GM23338 (cell line): ENCODE data around the gene RUNX1. TPM values are rescaled to one million over a fixed set of nuclear protein-coding genes. Genes with fewer than 3 reads are reported as not detected.

ENCODE experiments used
- ATAC-seq: fragments of 200-7000 bp; cut with Tn5 transposase; 3 replicates; pipeline ENCODE4 v1.9.1; 2020
- DNase-seq: peaks from one replicate; pipeline ENCODE4 v3.0.0-alpha.2; 2015; ENCODE audit warnings: low spot score
- H2AFZ ChIP-seq: fragments of 200-600 bp; sonication (generic); 2 replicates; pipeline ENCODE4 v1.8.0; 2016; ENCODE audit warnings: antibody characterized with exemption, mild to moderate bottlenecking, moderate library complexity
- H3F3A ChIP-seq: fragments of 200-600 bp; sonication (generic); replicated peaks from 2 replicates; pipeline ENCODE4 v1.8.0; 2017; ENCODE audit warnings: antibody characterized with exemption, mixed run types, low read depth
- H3K27ac ChIP-seq: fragments of 200-600 bp; sonication (generic); 2 replicates; pipeline ENCODE4 v1.6.1; 2016; ENCODE audit warnings: low read depth
- H3K27me3 ChIP-seq: fragments of 200-600 bp; sonication (generic); 2 replicates; pipeline ENCODE4 v1.8.0; 2016; ENCODE audit warnings: mild to moderate bottlenecking, mixed run types, moderate library complexity; ENCODE audit not compliant: insufficient read depth
- H3K36me3 ChIP-seq: fragments of 200-600 bp; sonication (generic); 2 replicates; pipeline ENCODE4 v1.8.0; 2016; ENCODE audit warnings: mild to moderate bottlenecking; ENCODE audit not compliant: insufficient read depth
- H3K4me1 ChIP-seq: fragments of 200-600 bp; sonication (generic); 2 replicates; pipeline ENCODE4 v1.8.0; 2016; ENCODE audit warnings: mild to moderate bottlenecking, moderate library complexity; ENCODE audit not compliant: insufficient read depth
- H3K4me2 ChIP-seq: fragments of 200-600 bp; sonication (generic); 2 replicates; pipeline ENCODE4 v1.7.1; 2017; ENCODE audit warnings: mixed run types
- H3K4me3 ChIP-seq: fragments of 200-600 bp; sonication (generic); 2 replicates; pipeline ENCODE4 v1.6.1; 2016; ENCODE audit warnings: mixed run types
- H3K79me2 ChIP-seq: fragments of 200-600 bp; sonication (generic); replicated peaks from 2 replicates; pipeline ENCODE4 v1.8.0; 2017; ENCODE audit warnings: mild to moderate bottlenecking; ENCODE audit not compliant: insufficient read depth
- H3K9me2 ChIP-seq: fragments of 200-600 bp; sonication (generic); 2 replicates; pipeline ENCODE4 v1.8.0; 2017; ENCODE audit not compliant: insufficient read depth
- H4K20me1 ChIP-seq: fragments of 200-600 bp; sonication (generic); replicated peaks from 2 replicates; pipeline ENCODE4 v1.8.0; 2017; ENCODE audit warnings: mild to moderate bottlenecking; ENCODE audit not compliant: insufficient read depth
- H3K27ac Mint-ChIP-seq: 2 replicates; pipeline ENCODE4 v1.8.0; 2020; ENCODE audit warnings: inconsistent platforms, mild to moderate bottlenecking, moderate library complexity, mixed read lengths
- H3K27me3 Mint-ChIP-seq: 3 replicates; pipeline ENCODE4 v1.8.0; 2022; ENCODE audit warnings: low read depth, mild to moderate bottlenecking, moderate library complexity, mixed read lengths, inconsistent platforms; ENCODE audit not compliant: insufficient read depth, poor library complexity
- H3K36me3 Mint-ChIP-seq: 3 replicates; pipeline ENCODE4 v1.8.0; 2021; ENCODE audit warnings: low read depth, mild to moderate bottlenecking, inconsistent platforms, moderate library complexity, mixed read lengths
- H3K4me1 Mint-ChIP-seq: 3 replicates; pipeline ENCODE4 v1.8.0; 2020; ENCODE audit warnings: mild to moderate bottlenecking, inconsistent platforms, mixed read lengths
- H3K4me3 Mint-ChIP-seq: 3 replicates; pipeline ENCODE4 v1.8.0; 2021; ENCODE audit warnings: moderate library complexity, mild to moderate bottlenecking, inconsistent platforms, mixed read lengths
- H3K9me3 Mint-ChIP-seq: 3 replicates; pipeline ENCODE4 v1.8.0; 2020; ENCODE audit warnings: moderate library complexity, mild to moderate bottlenecking, inconsistent platforms, mixed read lengths
- CREB1 ChIP-seq: fragments of 250-450 bp; sonication (Bioruptor Pico); IDR thresholded peaks from 2 replicates; pipeline ENCODE4 v1.5.0; 2020; ENCODE audit warnings: low read depth, mild to moderate bottlenecking, moderate library complexity
- CTCF ChIP-seq, 2 experiments: fragments of 200-600 bp in 1 of 2; sonication (generic) in 1 of 2; conservative IDR thresholded peaks; 2 replicates each; pipeline versions ENCODE4 v1.5.1 to v1.6.1; 2016 to 2017; ENCODE audit warnings: antibody characterized with exemption in 2 of 2, low read depth in 2 of 2, mild to moderate bottlenecking in 2 of 2, moderate library complexity in 1 of 2
- EZH2 ChIP-seq: fragments of 200-600 bp; sonication (generic); IDR thresholded peaks from one replicate; pipeline ENCODE4 v1.8.0; 2017; ENCODE audit warnings: antibody characterized with exemption, mild to moderate bottlenecking, low read depth; ENCODE audit not compliant: unreplicated experiment
- EZH2phosphoT487 ChIP-seq: fragments of 200-600 bp; sonication (generic); IDR thresholded peaks from one replicate; pipeline ENCODE4 v1.8.1; 2018; ENCODE audit warnings: antibody characterized with exemption; ENCODE audit not compliant: unreplicated experiment
- JUNB ChIP-seq: IDR thresholded peaks from one replicate; pipeline ENCODE4 v1.6.1; 2016; ENCODE audit warnings: antibody characterized with exemption; ENCODE audit not compliant: unreplicated experiment
- NANOG ChIP-seq: IDR thresholded peaks from 2 replicates; pipeline ENCODE4 v1.6.1; 2016; ENCODE audit warnings: antibody characterized with exemption, borderline replicate concordance
- REST ChIP-seq: IDR thresholded peaks from one replicate; pipeline ENCODE4 v1.6.1; 2018; ENCODE audit warnings: antibody characterized with exemption; ENCODE audit not compliant: unreplicated experiment
- STAT1 ChIP-seq: IDR thresholded peaks from one replicate; pipeline ENCODE4 v1.6.1; 2016; ENCODE audit warnings: antibody characterized with exemption; ENCODE audit not compliant: unreplicated experiment
- ZNF114 ChIP-seq: fragments of 250-450 bp; sonication (Bioruptor Pico); IDR thresholded peaks from 2 replicates; pipeline ENCODE4 v1.5.0; 2020; ENCODE audit warnings: mild to moderate bottlenecking, moderate library complexity
- ZNF331 ChIP-seq: fragments of 250-450 bp; sonication (Bioruptor Pico); IDR thresholded peaks from 2 replicates; pipeline ENCODE4 v1.5.0; 2020; ENCODE audit warnings: low read depth, mild to moderate bottlenecking, moderate library complexity
- ZNF462 ChIP-seq: fragments of 250-450 bp; sonication (Bioruptor Pico); IDR thresholded peaks from 2 replicates; pipeline ENCODE4 v1.5.0; 2020; ENCODE audit warnings: mild to moderate bottlenecking, moderate library complexity
- polyA plus RNA-seq: library from polyadenylated mRNA; unstranded; fragments of >200 nt; fragmentation: Nextera tagmentation; extraction: Ambion mirVana; gene quantifications from 2 replicates; pipeline ENCODE4 v1.2.1, GENCODE V29; 2016
- total RNA-seq: library from RNA; depleted of rRNA; stranded (reverse); fragments of >200 nt; shearing (Covaris generic); gene quantifications from 2 replicates; pipeline ENCODE4 v1.2.3, GENCODE V29; 2014

Gene RUNX1
- total and polyA plus RNA-seq, 2 experiments from 2014 or later = 0.29 to 1.1 TPM

- Mint-ChIP-seq H3K4me3 (peak overlapping the region; percentile 71; the same call in 1 of the 3 replicates), H3K9me3 (peaks cover 10% of the 10 kb centered on the region), H3K4me1 (peaks cover 18% of the 10 kb centered on the region), H3K27me3 (peaks cover 40% of the 10 kb centered on the region), H3K36me3 (no peaks in the 10 kb centered on the region; the same call in 2 of the 3 replicates), H3K27ac (no peak overlapping the region)
- Histone ChIP-seq H3K4me2 (no peak overlapping the region), H3K4me1 (peaks cover 11% of the 10 kb centered on the region), H3K36me3 (no peaks in the 10 kb centered on the region), H3K4me3 (no peak overlapping the region), H3F3A (peaks cover 6% of the 10 kb centered on the region), H3K27ac (no peak overlapping the region), H2AFZ (no peak overlapping the region), H4K20me1 (no peaks in the 10 kb centered on the region; the same call in 1 of the 2 replicates), H3K79me2 (no peaks in the 10 kb centered on the region), H3K27me3 (peaks cover 71% of the 10 kb centered on the region), H3K9me2 (no peaks in the 10 kb centered on the region)
- DNase-seq (no peak), ATAC-seq (no peak)
- TF ChIP-seq ZNF462 (CRISPR knock-in tag) (no peak), CREB1 (CRISPR knock-in tag) (no peak), ZNF331 (no peak), STAT1 (no peak), ZNF114 (CRISPR knock-in tag) (no peak), NANOG (no peak), REST (no peak), CTCF (conservative IDR thresholded peaks at IDR 0.05; ENCODE audit: low read depth in 2 of 2) (no peak), JUNB (no peak), EZH2 (no peak), EZH2phosphoT487 (no peak)
Observed at GRCh38 chr21:34892209-34892608, 156.9 kb downstream of the RUNX1 start.
